DMS153 treated with DMSO at 0.1 percent for 48 hours (cell line): ENCODE measurements around the gene UFC1.

Source experiments
- DNase-seq: peaks from one replicate; lab custom pipeline; 2025; ENCODE audit not compliant: unreplicated experiment; lab: John Stamatoyannopoulos, UW

UFC1 gene

GRCh38 chr1:161192476-161193465 is 39.0 kb downstream of the UFC1 start:
- DNase-seq = peak; percentile 81

- no peak for DNase-seq
These were observed 39.9 kb downstream of the UFC1 start for GRCh38 chr1:161193561-161194235.

- no peak for DNase-seq
These were observed 41.4 kb downstream of the UFC1 start for GRCh38 chr1:161195171-161195570.

- no peak for DNase-seq
These were observed 42.3 kb downstream of the UFC1 start for GRCh38 chr1:161196111-161196510.

- no peak for DNase-seq
These were observed 43.0 kb downstream of the UFC1 start for GRCh38 chr1:161196521-161197451.

GRCh38 chr1:161197560-161198193 is 43.9 kb downstream of the UFC1 start:
- no peak for DNase-seq

- DNase-seq = peak; percentile 28
These were observed 44.6 kb downstream of the UFC1 start for GRCh38 chr1:161198194-161198896.

- no peak for DNase-seq
These were observed 45.2 kb downstream of the UFC1 start, which contains the start of gene ADAMTS4 for GRCh38 chr1:161198897-161199431. TSS of gene ADAMTS4 (minus strand) at chr1:161199054. CDS start at chr1:161198627, 427 bp downstream.

GRCh38 chr1:161199506-161200139 is 45.8 kb downstream of the UFC1 start:
- no peak for DNase-seq

- no peak for DNase-seq
These were observed 46.7 kb downstream of the UFC1 start for GRCh38 chr1:161200421-161200991.

GRCh38 chr1:161200992-161201835 is 47.4 kb downstream of the UFC1 start:
- no peak for DNase-seq

- peak; percentile 100 for DNase-seq
These were observed 48.3 kb downstream of the UFC1 start, which contains the start of gene NDUFS2 for GRCh38 chr1:161201836-161202712. TSS of gene NDUFS2 (plus strand) at chr1:161202367. CDS start at chr1:161202386, 19 bp downstream.

- no peak for DNase-seq
These were observed 52.8 kb downstream of the UFC1 start for GRCh38 chr1:161206411-161207140.

GRCh38 chr1:161207173-161207572 is 53.4 kb downstream of the UFC1 start:
- DNase-seq = no peak
